ENCODE results near the gene MET. TPM values are rescaled to one million over a fixed set of nuclear protein-coding genes. Genes with fewer than 3 reads are reported as not detected.

The MET gene
- total RNA-seq, 1 experiment from 2014 or later = 200 TPM

- CTCF ChIA-PET = no interaction called here
- Histone ChIP-seq H3K27ac (ENCODE audit: low read depth, low read length) (peak overlapping the region; percentile 97), H2AFZ (ENCODE audit: low read depth, low read length, poor library complexity, severe bottlenecking) (no peak overlapping the region), H3K9ac (ENCODE audit: low read length) (peak overlapping the region; percentile 36), H3K9me3 (ENCODE audit: control insufficient read depth in 1 of 2, insufficient read depth in 1 of 2, low read depth in 1 of 2, low read length in 2 of 2) (no peaks in the 10 kb centered on the region), H3K27me3 (ENCODE audit: insufficient read depth, low read length) (no peaks in the 10 kb centered on the region), H4K20me1 (ENCODE audit: insufficient read depth) (no peaks in the 10 kb centered on the region; the same call in 1 of the 2 replicates), H3K79me2 (ENCODE audit: insufficient read depth, low read length) (peaks cover 52% of the 10 kb centered on the region), H3K9me2 (ENCODE audit: insufficient read depth) (no peaks in the 10 kb centered on the region), H3K36me3 (ENCODE audit: control insufficient read depth in 1 of 2, insufficient read depth in 2 of 2, low read length in 2 of 2) (peaks cover 0 to 60% of the 10 kb centered on the region in 2 experiments; a peak in 2 of 4 replicates), H3K4me2 (ENCODE audit: low read length) (peak overlapping the region; percentile 53), H3K4me1 (ENCODE audit: control insufficient read depth in 1 of 2, insufficient read depth in 2 of 2, low read length in 2 of 2) (peaks cover 82 to 95% of the 10 kb centered on the region in 2 experiments), H3K4me3 (replicated peaks in 1 of 2; ENCODE audit: low read depth in 1 of 2, low read length in 2 of 2) (no peak overlapping the region)
- peak; percentile 58 for ATAC-seq
- RAD21 ChIA-PET (ENCODE audit: low non-redundant PET in 1 of 2, low total read pairs in 2 of 2, uncharacterized antibody in 2 of 2, unreplicated experiment in 2 of 2) = no interaction called here
- peak; percentile 40 for DNase-seq (ENCODE audit: low read depth, low spot score)
- peak; percentile 22; the same call in 1 of the 2 replicates for TF ChIP-seq POLR2AphosphoS5 (IDR thresholded peaks at IDR 0.05; ENCODE audit: low read depth, low read length)
- TF ChIP-seq SP1 (IDR thresholded peaks at IDR 0.05; ENCODE audit: low read depth) = peak; percentile 44
- TF ChIP-seq CEBPB (IDR thresholded peaks at IDR 0.05; ENCODE audit: low read depth) = peak; percentile 28; the same call in 1 of the 2 replicates
- no peak for TF ChIP-seq MAX (IDR thresholded peaks at IDR 0.05)
- TF ChIP-seq SRF (IDR thresholded peaks at IDR 0.05; ENCODE audit: low read depth) = 0 out of 2 replicates have a peak, but pooled peaks have one; percentile 16
- POLR2A ChIA-PET = no interaction called here
- intact Hi-C loops (cut with micrococcal nuclease) = loop anchor here (10.0 kb wide), 1 partner anchor 96 kb away; the partner anchor contains the start of gene MET
- no TSS peak for BruUV-seq (replicated peaks)
These were observed 98.9 kb downstream of the MET start for GRCh38 chr7:116770941-116771340.

DNA sequence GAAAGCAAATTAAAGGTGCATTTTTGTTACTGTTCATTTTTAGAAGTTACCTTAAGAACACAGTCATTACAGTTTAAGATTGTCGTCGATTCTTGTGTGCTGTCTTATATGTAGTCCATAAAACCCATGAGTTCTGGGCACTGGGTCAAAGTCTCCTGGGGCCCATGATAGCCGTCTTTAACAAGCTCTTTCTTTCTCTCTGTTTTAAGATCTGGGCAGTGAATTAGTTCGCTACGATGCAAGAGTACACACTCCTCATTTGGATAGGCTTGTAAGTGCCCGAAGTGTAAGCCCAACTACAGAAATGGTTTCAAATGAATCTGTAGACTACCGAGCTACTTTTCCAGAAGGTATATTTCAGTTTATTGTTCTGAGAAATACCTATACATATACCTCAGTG is 99.6 kb downstream of the MET start:
- no peaks in the 10 kb centered on the region for H3K27me3 ChIP-seq (ENCODE audit: insufficient read depth, low read length)
- H3K27ac ChIP-seq (ENCODE audit: low read depth, low read length) = peak overlapping the region; percentile 97
- H3K36me3 ChIP-seq (ENCODE audit: control insufficient read depth in 1 of 2, insufficient read depth in 2 of 2, low read length in 2 of 2) = peaks cover 0 to 55% of the 10 kb centered on the region in 2 experiments; a peak in 2 of 4 replicates
- no peaks in the 10 kb centered on the region for H3K9me3 ChIP-seq (ENCODE audit: control insufficient read depth in 1 of 2, insufficient read depth in 1 of 2, low read depth in 1 of 2, low read length in 2 of 2)
- ChIA-PET RAD21 (ENCODE audit: low non-redundant PET in 1 of 2, low total read pairs in 2 of 2, uncharacterized antibody in 2 of 2, unreplicated experiment in 2 of 2) (no interaction called here), CTCF (no interaction called here), POLR2A (interaction anchor here (1.5 kb wide), 1 partner anchor 8 kb away, joined by 8 read pairs; no protein-coding TSS in a partner anchor)
- peaks cover 80 to 95% of the 10 kb centered on the region in 2 experiments for H3K4me1 ChIP-seq (ENCODE audit: control insufficient read depth in 1 of 2, insufficient read depth in 2 of 2, low read length in 2 of 2)
- ATAC-seq (no peak), DNase-seq (ENCODE audit: low read depth, low spot score) (no peak)
- no peaks in the 10 kb centered on the region for H3K9me2 ChIP-seq (ENCODE audit: insufficient read depth)
- H3K4me2 ChIP-seq (ENCODE audit: low read length) = peak overlapping the region; percentile 53
- BruUV-seq (replicated peaks) = no TSS peak
- peaks cover 46% of the 10 kb centered on the region for H3K79me2 ChIP-seq (ENCODE audit: insufficient read depth, low read length)
- no peak overlapping the region for H2AFZ ChIP-seq (ENCODE audit: low read depth, low read length, poor library complexity, severe bottlenecking)
- no peaks in the 10 kb centered on the region for H4K20me1 ChIP-seq (ENCODE audit: insufficient read depth)
- intact Hi-C loops (cut with micrococcal nuclease) = loop anchor here (10.0 kb wide), 1 partner anchor 97 kb away; the partner anchor contains the start of gene MET
- no peak overlapping the region for H3K4me3 ChIP-seq (replicated peaks in 1 of 2; ENCODE audit: low read depth in 1 of 2, low read length in 2 of 2)
- peak overlapping the region; percentile 36 for H3K9ac ChIP-seq (ENCODE audit: low read length)
- no peak for TF ChIP-seq EGR1 (IDR thresholded peaks at IDR 0.05; ENCODE audit: low read depth)
- TF ChIP-seq SRF (IDR thresholded peaks at IDR 0.05; ENCODE audit: low read depth) = no peak
- no peak for TF ChIP-seq SP1 (IDR thresholded peaks at IDR 0.05; ENCODE audit: low read depth)
- no peak for TF ChIP-seq MAX (IDR thresholded peaks at IDR 0.05)
- no peak for TF ChIP-seq YY1 (IDR thresholded peaks at IDR 0.05; ENCODE audit: extremely low read depth, insufficient replicate concordance, low read depth, low read length)
- no peak for TF ChIP-seq POLR2A (IDR thresholded peaks at IDR 0.05; ENCODE audit: borderline replicate concordance, extremely low read depth, insufficient read depth, insufficient read length)
- TF ChIP-seq CTCF (IDR thresholded peaks at IDR 0.05 in 2 of 3, conservative IDR thresholded peaks at IDR 0.05 in 1 of 3; ENCODE audit: borderline replicate concordance in 1 of 3, insufficient read depth in 1 of 3, low read depth in 2 of 3, low read length in 2 of 3) = no peak
- TF ChIP-seq ZBTB33 (IDR thresholded peaks at IDR 0.05; ENCODE audit: extremely low read depth, insufficient replicate concordance, low read length) = no peak
- TF ChIP-seq EZH2 (IDR thresholded peaks at IDR 0.05) = no peak

All from HCT116 (cell line).